Inflammatory macrophage treated with lipopolysaccharide for 1 hour (primary cell): ENCODE results near the gene ASB13.
A peak's percentile ranks its signal among the peaks of the same experiment; 100 is the strongest.

Experiments
- DNase-seq, 2 donors: peaks; one replicate each; pipeline ENCODE4 v3.0.0-alpha.2; 2020 to 2022

Gene ASB13

GRCh38 chr10:5645944-5646617 is 20.3 kb downstream of the ASB13 start:
- peak in 1 of 2 donors; percentile 21 for DNase-seq

DNA sequence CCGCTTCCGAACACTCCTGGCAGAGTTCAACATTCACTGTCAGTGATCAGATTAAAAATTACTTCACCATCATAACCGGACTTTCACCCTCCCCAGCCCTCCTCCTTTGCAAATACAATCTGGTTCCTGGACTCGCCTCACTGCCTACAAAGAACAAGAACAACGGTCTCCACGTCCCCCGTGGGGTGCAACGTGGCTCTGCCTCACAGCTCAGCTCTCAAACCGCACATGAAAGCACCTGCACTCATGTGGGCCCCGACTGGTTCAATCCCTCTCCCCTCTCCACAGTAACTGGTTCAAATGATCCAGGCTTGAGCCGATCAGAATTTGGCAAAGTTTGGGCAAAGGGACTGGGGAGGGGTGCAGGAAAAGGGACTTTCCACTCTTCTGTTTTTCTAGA is 21.0 kb downstream of the ASB13 start:
- DNase-seq = no peak

DNA sequence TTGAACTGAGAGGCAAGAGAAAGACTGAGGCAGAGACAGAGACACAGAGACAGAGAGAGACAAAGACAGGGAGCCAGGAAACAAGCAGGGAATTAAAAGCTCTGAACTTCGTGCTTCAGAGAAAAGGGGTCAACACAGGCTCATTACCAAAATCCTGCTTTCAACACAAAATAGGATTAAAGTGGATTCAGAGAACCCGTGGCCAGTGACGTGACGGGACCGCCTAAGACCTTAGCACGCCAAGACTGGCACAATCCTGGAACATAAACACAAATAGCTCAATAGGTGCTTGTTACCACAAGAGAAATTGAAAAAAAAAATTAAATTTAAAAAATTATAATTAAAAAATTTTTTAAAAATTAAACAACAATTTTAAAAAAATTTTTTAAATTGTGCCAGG is 21.5 kb downstream of the ASB13 start:
- no peak for DNase-seq

DNA sequence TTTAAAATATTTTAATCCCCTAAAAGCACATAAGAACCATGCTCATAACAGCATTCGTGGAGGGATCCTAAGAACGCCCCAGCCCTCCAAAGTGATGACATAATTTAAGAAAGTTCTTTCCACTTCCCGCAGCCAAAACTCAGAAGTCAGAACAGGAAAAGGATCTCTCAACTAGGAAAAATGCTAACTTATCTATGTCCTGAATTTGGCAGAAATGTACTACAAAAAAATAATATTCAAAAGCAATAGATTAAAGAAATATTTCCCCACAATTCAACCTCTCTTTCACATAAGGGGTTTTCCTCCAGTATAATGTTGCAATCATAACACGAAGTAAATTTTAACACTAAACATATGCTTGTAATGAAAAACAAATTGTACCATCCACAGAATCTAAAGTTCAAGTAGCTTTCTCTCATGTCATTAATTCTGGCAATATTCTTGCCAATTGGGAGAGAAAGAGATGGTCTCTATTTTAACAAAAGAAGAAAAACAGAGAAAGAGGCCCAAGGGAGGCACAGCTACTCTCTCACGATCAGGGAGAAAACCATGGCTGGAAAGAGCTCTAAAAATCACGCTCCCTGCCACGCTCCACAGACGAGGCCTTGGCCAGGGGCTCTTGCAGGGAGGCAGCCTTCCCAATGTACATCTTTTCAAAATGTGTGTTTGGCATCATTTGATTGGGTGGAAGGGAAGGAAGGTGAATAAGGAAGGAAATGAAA is 22.9 kb downstream of the ASB13 start:
- no peak for DNase-seq

GRCh38 chr10:5641501-5641900 is 24.9 kb downstream of the ASB13 start:
- no peak for DNase-seq

DNA sequence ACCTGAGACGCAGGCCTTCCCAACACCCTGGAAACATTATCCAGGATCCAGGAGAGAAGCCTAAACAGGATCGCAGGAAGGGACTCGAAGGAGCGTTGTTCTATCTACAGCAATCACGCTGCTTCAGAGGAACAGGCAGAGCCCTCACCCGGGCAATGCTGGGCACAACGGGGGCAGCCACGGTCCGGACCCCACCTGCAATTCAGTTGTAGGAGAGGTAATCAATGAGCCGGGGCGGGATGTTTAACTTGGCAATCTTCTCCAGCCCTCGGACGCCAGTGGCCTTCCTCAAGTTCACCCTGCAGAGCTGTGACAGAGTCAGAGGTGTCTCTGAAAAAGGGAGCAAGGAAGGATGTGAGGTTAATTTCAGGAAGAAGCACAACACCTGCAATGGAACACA is 25.9 kb downstream of the ASB13 start:
- no peak for DNase-seq

DNA sequence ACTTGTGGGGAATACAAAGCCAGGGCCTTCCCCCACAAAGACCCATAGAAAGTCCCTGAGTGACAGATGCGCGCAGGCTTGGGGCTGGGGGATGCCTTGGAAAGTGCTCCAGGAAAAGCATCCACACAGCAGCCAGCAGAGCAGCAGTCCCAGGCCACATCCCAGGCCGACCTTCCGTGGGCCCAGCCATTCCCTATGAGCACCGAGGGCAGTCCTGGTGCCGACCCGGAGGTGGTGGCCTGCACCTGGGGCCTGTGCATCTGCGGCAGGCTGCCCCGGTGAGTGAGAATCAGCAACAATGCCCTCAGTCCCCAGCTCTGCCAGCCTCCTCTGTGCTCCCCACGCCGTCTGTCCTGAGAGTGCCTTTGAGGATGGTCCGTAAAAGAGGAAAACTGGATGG is 26.4 kb downstream of the ASB13 start:
- DNase-seq = no peak

GRCh38 chr10:5639066-5639465 is 27.3 kb downstream of the ASB13 start:
- DNase-seq = no peak

DNA sequence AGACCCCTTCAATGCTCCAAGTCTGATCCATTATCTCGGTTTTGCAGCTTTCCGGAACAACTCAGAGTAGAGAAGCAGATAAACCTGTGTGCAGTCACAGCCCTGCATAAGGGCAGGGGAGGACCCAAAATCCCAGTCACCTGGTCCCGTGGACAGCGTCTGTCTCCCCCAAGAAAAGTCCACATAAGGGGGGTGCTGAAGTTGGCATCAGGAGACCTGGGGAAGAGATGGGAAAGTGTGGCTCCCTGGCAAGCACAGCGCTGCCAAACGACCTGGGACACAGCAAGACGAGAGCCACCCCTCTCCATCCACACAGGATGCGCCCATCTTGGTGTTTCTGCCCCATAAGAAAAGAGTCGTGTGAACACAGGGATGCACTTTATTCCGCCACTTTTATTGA is 27.9 kb downstream of the ASB13 start:
- no peak for DNase-seq

DNA sequence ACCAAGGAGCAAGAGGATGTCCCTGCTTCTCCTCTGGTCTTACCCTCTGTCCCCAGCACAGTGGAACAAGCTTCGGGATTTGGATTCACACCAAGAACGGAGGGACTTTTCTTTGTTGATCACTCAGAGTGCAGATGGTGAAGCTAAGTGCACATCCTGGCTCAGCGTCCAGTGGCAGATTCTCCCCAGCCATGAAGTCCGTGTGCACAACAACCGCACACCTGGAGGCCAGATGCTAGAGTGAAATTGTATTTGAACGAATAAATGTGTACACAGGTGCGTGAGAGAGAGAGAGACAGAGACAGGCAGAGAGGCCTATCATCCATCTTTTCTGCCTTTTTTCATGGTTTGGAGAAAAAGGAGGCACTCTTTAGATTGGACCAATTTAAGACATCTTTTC is 31.5 kb downstream of the ASB13 start:
- no peak for DNase-seq

GRCh38 chr10:5633166-5633749 is 33.1 kb downstream of the ASB13 start:
- no peak for DNase-seq

GRCh38 chr10:5632446-5632845 is 33.9 kb downstream of the ASB13 start:
- DNase-seq = no peak

GRCh38 chr10:5631936-5632335 is 34.5 kb downstream of the ASB13 start:
- DNase-seq = no peak

DNA sequence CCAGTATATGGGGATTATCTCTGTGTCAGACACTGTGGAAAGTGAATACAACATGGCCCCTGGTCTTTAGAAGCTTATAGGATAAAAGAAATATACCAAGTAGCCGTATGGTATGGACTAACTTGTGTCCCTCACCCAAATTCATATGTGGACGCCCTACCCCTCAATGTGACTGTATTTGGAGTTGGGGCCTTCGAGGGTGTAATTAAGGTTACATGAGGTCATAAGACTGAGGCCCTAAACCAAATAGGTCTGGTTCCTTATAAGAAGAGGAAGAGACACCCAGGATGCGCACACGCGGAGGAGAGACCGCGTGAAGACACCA is 36.3 kb downstream of the ASB13 start:
- DNase-seq = no peak

- DNase-seq = peak; percentile 48 to 93
Observed at GRCh38 chr10:5629303-5630111, 36.9 kb downstream of the ASB13 start.

DNA sequence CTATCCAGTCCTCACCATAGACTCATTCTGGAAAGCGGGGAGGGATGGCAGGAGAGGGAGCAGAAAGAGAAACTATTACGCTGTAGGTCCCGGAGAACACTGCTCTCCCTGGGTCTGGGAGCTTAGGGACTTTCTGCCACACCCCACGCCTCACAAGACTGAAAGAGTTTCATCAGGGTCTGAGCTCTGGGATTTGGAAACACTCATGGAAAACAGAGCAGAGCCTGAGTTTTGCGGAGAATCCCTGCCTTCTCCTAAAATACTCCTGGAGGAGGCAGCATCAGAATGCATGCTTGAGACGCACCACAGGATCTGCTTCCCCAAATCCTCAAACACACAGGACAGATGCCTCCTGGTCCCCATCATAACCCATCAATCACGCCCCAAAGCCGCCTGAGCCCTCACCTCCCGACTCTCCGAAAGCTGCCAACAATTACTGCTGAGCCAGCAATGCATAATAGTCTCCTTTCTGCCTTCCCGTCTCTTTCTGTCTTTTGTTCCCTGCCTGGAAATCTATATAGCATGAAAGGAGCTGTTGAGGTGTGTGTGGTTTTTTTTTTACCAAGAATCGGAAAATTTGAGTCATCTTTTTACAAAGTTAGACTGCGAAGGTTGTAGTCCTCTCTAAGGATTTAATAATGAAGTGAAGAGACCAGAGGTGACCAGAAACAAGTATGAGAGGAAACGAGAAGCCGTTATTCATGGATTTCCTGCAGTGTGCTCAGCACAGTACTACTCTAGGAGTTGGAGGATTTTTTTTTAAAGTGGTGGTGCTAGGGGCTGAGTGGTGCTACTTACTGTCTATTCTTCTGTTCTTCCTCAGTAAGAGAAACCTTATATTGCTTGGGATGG is 37.7 kb downstream of the ASB13 start:
- DNase-seq = no peak

DNA sequence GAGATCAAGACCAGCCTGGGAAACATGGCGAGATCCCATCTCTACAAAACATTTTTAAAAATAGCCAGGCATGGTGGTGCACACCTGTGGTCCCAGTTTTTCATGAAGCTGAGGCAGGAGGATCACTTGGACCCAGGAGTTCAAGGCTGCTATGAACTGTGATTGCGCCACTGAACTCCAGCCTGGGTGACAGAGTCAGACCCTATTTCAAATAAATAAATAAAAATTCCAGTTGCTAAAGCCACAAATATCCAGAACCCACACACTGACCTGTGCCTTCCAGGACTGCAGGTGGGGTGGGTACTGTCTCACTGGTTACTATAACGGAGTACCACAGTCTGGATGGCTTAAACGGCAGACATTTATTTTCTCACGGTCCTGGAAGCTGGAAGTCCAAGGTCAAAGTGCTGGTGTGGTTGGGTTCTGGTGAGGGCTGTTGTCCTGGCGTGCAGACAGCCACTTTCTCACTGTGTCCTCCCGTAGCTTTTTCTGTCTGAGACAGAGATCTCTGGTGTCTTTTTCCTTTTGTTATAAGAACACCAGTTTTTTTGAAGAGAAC is 38.8 kb downstream of the ASB13 start:
- DNase-seq = no peak

DNA sequence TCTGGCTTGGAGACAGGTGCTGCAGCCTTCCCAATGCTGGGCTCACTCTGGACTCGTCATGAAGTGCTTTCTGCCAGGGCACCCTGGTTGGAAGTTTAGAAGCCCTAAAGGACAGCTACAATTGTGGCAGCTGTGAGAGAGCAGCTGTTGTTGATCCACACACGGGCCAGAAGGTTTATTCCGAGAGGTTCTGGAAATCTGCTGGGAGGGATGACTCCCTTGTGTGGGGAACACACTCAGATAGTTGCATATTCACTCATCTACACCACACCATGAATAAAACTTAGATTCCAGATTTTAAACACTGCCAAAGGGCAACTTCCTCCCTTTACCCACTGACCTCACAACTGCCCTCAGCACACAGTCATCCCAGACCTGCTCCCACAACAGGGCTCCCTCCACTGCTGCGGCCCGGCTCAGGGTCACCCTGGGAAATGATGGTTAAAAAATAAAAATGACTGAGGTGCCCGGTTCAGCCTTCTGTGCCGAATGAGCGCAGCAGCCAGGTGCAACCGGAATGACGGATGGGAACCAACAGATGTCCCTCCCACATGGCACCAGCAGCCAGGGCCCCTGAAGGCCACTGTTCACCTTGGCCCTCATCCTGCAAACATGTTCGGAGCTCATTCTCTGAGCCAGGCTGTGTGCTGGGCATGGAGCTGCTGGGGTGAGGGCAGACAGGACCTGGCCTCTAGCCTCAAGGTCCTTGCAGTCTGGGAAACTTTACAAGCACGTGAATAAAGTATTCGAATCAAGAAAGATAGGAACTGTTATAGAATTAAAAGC is 40.2 kb downstream of the ASB13 start:
- no peak for DNase-seq

- no peak for DNase-seq
Observed at GRCh38 chr10:5624701-5625100, 41.7 kb downstream of the ASB13 start.

- DNase-seq = peak; percentile 70 to 90
Observed at GRCh38 chr10:5623081-5623748, 43.2 kb downstream of the ASB13 start.
